Omental fat pad (tissue), 4 donors: ENCODE measurements around the gene CGB7. TPM values are rescaled to one million over a fixed set of nuclear protein-coding genes. Genes with fewer than 3 reads are reported as not detected.
"Not testable (repeated sequence)": the region's sequence is repeated elsewhere in the genome, so short reads cannot be mapped to it uniquely, and the experiment has no call there.

Experiments used
- ATAC-seq: fragments of 150-250 bp; one replicate; pipeline ENCODE4 v1.9.1; 2016; ENCODE audit warnings: mild to moderate bottlenecking, moderate library complexity; ENCODE audit not compliant: low FRiP score
- DNase-seq: peaks from one replicate; pipeline ENCODE4 v3.0.0-alpha.2; 2019; ENCODE audit warnings: low spot score
- total RNA-seq, 4 donors: library from RNA; depleted of rRNA; stranded (reverse); fragments of >200 nt; gene quantifications; one replicate each; pipeline ENCODE4 v1.1.0, GENCODE V29; 2016
- TF ChIP-seq, protein P1 (sequence below), 3 donors: fragments of 450-650 bp; IDR thresholded peaks; one replicate each; pipeline ENCODE4 v1.5.1; 2016 to 2017; ENCODE audit warnings: antibody characterized with exemption in 3 of 3, mild to moderate bottlenecking in 3 of 3, moderate library complexity in 2 of 3

The CGB7 gene
- total RNA-seq, 4 donors from 2014 or later: not detected

DNA sequence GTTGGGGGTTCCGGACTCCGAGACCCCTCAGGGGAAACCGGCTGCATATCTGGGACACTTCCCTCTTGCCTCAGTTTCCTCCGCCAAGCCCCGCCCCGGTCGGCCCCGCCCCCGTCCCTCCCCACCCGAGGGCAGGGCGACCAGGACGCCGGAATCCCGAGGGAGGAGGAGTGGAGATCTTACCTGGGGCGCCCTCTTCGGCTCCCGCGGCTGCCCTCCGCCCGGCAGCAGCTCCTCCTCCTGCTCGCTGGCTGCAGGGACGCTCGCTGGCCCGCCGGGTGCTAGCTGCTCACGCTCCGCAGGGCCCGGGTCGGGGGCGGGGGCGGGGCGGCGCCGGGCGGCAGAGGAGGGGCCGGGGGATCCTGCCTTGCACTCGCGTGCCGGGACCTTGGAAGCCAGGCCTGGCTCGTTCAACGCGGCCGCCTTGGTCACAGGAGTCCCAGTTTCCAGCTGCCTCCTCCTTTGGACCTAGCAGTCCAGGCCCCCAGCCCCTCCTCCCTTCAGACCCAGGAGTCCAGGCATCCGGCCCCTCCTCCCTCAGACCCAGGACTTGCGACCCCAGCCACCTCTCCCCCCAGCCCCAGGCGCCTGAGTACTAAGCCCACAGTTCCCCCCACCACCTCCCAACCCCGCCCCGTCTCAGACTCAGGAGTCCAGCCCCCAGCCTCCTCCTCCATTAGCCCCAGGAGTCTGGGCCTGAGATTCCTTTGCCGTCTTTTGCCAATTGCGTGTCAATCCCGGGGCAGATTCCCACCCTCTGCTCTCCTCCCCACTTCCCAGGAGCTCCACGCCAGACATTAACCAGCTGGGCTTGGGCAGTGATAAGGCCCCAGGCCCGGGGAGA is 7.4 kb upstream of the CGB7 start, which contains the start of gene NTF4:
Gene NTF4 (minus strand): TSS at position 51 of the 844 bp plus-strand sequence. CDS start 2,821 bp downstream, outside the sequence.
- ATAC-seq (peak; percentile 49), DNase-seq (no peak)
- TF ChIP-seq, protein P1, sequence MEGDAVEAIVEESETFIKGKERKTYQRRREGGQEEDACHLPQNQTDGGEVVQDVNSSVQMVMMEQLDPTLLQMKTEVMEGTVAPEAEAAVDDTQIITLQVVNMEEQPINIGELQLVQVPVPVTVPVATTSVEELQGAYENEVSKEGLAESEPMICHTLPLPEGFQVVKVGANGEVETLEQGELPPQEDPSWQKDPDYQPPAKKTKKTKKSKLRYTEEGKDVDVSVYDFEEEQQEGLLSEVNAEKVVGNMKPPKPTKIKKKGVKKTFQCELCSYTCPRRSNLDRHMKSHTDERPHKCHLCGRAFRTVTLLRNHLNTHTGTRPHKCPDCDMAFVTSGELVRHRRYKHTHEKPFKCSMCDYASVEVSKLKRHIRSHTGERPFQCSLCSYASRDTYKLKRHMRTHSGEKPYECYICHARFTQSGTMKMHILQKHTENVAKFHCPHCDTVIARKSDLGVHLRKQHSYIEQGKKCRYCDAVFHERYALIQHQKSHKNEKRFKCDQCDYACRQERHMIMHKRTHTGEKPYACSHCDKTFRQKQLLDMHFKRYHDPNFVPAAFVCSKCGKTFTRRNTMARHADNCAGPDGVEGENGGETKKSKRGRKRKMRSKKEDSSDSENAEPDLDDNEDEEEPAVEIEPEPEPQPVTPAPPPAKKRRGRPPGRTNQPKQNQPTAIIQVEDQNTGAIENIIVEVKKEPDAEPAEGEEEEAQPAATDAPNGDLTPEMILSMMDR (IDR thresholded peaks at IDR 0.05): no peak

DNA sequence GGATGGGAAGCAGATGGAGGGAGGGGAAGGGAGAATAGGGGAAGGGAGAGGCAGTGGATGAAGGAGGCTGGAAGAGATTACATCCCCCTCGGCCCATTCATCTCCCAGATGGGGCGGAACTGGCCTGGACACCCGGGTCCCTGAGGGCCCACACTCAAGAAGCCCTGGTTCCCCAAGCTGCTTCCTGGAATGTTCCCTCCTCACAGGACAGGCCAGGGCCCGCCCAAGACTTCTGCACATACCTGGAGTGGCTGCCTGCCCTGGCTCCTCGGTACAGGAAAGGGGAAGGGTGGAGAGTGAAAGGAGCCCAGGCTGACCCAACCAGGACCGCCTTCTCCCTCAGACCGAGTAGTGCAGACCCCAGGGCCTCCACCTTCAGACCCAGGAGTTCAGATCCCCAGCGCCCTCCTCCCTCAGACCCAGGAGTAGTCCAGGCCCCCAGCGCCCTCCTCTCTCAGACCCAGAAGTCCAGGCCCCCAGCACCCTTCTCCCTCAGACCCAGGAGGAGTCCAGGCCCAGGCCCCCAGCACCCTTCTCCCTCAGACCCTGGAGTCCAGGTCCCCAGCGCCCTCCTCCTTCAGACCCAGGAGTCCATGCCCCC is 6.6 kb upstream of the CGB7 start:
- TF ChIP-seq, protein P1 (IDR thresholded peaks at IDR 0.05): no peak
- no peak for DNase-seq
- ATAC-seq: no peak

DNA sequence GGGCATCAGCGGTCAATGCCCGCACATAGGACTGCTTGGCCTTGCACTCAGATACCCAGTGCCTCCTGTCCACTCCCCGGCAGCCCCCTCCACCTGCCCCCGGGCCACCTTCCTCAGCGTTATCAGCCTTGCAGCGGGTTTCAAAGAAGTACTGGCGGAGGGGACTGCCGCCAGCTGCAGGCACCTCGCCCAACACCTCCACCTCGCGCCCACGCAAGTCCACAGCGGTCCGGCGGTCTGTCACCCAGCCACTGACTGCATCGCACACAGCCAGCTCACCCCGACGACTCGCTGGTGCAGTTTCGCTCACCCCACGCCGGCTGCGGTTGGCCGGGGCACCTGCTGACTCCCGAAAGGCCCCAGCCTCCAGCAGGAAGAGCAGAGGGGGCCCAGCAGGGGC is 3.9 kb upstream of the CGB7 start:
- DNase-seq (no peak), ATAC-seq (no peak)
- TF ChIP-seq, protein P1 (IDR thresholded peaks at IDR 0.05): no peak

DNA sequence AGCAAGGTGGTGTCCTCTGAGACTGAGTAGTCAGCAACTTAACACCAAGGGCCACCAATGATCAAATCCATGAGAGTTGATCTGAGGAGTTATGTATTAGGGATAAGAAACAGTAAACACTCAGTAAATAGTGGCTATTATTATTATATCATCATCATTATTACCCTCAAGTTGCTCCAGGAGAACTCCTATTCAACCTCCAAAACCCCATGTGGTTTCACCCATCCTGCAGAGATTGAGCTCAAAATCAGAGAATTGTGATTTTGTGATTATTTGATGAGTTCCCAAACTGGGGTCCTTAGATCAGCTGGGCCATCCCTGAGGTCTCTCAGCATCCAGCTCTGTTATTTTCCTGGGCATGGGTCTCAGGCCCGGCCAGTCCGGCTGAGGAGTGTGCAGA is 3.5 kb upstream of the CGB7 start:
- ATAC-seq: no peak
- DNase-seq: no peak
- TF ChIP-seq, protein P1 (IDR thresholded peaks at IDR 0.05): no peak

DNA sequence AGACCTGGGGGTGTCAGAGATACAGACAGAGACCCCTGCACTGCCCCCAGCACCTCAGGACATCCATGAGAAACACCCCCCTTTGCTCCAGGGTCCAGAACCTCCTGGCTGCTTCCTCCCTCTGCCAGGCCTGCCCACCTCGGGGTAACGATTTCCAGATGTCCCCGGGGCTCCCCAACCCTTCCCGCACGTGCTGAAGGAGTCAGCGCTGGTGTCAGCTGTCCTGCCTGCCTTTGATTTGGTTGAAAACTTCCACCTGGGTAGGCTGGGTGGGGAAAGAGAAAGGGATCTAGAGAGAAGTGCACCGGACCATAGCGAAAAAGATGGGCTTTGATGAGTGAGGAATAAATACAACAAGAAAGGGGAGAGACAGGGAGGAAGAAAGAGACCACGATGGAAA is 1.5 kb upstream of the CGB7 start:
- ATAC-seq (no peak), DNase-seq (no peak)
- TF ChIP-seq, protein P1 (IDR thresholded peaks at IDR 0.05): no peak

DNA sequence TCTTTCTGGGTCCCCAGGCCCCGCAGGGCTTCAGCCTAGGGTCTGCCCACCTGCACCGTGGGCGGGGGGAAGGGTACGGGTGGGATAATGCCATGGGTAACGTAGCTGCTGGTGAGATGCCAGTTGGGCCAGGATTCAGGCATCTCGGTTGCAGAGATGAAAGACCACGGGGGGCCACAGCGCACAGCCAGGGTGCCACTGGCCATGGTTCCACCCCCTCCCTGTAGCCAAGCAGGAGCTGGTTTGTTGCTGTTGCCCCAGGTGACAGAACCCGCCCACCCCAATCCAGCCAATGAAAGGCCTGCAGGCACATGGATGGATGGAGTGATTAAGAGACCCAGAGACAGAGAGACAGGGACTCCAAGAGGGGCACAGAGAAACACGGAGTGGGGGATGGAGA is 1.0 kb upstream of the CGB7 start:
- no peak for DNase-seq
- no peak for ATAC-seq
- TF ChIP-seq, protein P1 (IDR thresholded peaks at IDR 0.05): no peak

DNA sequence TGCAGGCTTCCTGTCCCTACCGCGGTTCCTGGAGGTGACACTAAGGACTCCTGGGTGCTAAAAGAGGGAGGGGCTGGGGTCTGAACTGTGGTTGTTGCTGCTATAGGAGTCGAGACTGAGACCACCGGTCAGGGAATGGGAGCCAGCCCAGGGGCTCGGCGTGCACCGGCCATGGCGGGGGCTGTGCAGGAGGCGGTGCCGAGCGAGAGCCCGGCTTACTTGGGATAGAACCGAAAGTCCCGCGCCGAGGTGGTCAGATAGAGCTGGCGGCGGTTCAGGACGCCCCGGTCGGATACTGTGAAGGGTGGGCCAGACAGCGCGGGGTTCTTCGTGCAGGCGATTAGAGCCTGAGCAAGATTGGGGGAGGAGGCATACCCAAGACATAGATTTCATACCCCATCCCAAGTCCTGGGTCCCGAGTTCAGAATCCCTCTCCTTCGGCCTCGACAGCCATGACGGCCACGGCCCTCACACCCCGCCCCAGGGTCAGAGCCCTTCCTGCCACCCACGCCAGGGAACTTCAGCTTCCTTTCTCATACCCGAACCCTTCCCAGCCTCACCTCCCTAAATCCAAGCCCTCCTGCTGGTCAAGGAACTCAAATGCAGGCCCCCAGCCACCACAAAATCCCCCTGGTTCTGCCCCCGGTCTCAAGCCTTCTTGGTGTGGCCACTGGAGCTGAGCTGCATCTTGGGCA is 500 bp downstream of the CGB7 start:
- peak; percentile 26 for ATAC-seq
- DNase-seq: not testable (repeated sequence)
